Endometrial microvascular endothelial cells (primary cell): Measurements from ENCODE around the gene SSR4. TPM values are rescaled to one million over a fixed set of nuclear protein-coding genes. Genes with fewer than 3 reads are reported as not detected.

Experiments
- in situ Hi-C: cut with HindIII; loops from 2 replicates; pipeline ENCODE4 v1.10.0; 2017; ENCODE audit warnings: low sequenced_read_pairs, low pct_unique_long_range_greater_than_20kb; ENCODE audit errors: inconsistent ontology term
- total RNA-seq: library from RNA; depleted of rRNA; stranded (reverse); fragments of >200 nt; gene quantifications from one replicate; pipeline ENCODE4 v1.2.3, GENCODE V29; 2015; ENCODE audit errors: inconsistent ontology term

SSR4 gene
- total RNA-seq, 1 donor from 2014 or later = 199 TPM

DNA sequence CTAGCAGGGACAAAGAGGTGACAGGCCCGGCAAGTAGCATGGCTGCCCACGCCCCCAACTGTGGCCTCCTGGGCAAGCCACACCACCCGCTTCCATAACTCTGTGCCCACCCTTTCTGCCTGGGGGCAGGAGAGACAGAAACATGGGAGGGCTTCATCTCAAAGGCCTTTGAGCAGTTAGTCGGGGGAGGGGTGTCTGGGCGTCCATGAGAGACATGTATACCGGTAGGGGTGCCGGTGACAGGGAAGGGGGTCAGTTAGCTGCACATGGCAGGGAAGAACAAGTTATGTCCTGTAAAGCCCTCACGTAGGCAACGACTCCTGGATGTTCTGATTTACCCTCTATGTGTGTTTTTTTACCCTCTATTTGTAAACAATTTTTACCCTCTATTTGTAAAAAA, 26.6 kb downstream of the SSR4 start:
- in situ Hi-C loops = no loop called here

GRCh38 chrX:153824348-153824747, 29.9 kb downstream of the SSR4 start:
- in situ Hi-C loops = no loop called here

GRCh38 chrX:153825042-153825441, 30.6 kb downstream of the SSR4 start:
- in situ Hi-C loops = no loop called here

- in situ Hi-C loops = no loop called here
These were observed 32.5 kb downstream of the SSR4 start for GRCh38 chrX:153827016-153827415.

DNA sequence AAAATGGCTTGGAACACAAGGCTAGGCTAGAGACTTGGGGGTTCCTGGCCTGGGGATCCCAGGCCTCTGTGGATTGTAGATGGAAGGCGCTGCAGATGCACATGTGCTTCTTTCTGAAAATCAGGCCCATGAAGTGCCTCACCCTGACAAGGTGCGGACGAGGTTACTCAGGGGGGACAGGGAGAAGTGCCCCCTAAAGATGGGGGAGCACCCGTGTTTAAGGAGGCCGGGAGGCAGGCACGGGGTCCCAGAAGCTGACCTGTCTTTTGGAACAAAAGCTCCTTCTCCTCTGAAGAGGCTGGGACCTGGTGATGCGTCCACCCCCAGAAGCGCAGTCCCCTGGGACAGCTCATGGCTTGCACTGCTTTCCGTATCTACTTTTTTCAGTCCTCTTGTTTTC, 33.4 kb downstream of the SSR4 start:
- in situ Hi-C loops = no loop called here

DNA sequence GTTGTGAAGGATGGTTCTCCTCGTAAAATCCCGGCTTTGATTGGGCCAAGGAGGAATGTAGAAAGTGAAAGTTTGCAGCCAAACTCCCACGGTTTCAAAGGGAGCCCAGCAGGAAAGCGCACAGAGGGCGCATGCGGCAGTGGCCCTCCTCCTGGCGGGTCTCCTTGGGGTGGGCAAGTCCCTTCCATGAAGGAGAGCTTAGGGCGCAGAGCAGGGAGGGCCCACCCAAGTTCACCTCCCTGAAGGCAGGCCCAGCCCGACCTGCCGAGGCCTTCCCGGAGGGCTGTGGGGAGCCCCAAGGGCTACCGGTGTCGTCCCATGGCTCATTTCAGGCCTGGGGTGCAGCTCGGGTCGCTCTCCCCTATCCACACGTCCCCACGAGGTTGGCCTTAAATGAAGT, 33.8 kb downstream of the SSR4 start:
- in situ Hi-C loops = no loop called here

- in situ Hi-C loops = no loop called here
These were observed 34.5 kb downstream of the SSR4 start for GRCh38 chrX:153828723-153829548.

- in situ Hi-C loops = no loop called here
These were observed 35.0 kb downstream of the SSR4 start for GRCh38 chrX:153829549-153829798.

DNA sequence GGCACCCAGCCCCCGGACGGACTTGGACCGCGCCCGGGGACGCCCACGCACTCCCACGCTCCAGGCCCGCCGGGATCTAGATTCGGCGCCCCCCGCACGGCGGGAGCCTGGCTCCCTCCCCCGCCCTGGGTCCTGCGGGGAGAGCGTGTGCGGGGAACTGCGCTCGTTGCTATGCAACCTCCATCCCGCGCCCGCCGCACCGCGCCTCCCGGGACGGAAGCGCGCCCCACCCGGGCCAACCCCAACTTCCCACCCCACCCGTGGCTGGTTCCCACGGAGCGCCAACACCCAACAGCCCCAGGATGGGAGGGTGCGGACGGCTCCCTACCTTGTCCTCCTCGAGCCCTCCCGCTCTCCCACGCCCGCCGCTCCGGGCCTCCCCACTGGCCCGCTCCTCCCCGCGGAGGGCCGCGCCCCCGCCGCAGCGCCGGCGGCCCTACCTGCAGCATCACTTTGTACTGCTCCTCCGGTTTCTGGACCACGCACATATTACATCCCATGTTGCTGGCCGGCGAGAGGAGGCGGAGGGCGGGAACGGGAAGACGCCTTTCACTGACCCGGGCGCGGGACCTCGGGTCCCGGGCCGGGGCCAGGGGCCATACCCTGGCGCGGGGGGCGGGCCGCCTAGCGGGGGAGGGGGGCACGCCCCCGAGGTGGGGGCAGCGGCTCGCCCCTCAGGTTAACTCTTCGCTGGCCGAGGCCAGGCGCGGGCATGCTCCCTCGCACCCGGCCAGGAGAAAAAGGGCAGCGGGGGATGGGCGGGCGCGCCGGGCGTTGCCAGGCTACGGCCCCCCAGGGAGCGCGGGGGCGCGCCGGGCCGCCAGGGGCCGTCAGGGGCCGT, 35.6 kb downstream of the SSR4 start, which contains the start of gene PDZD4:
Gene PDZD4, minus strand, starts transcription at position 746 of the 841 bp plus-strand sequence. Its CDS starts 246 bp downstream, at position 500.
- in situ Hi-C loops = no loop called here

- in situ Hi-C loops = no loop called here
These were observed 36.4 kb downstream of the SSR4 start for GRCh38 chrX:153830640-153831428.

DNA sequence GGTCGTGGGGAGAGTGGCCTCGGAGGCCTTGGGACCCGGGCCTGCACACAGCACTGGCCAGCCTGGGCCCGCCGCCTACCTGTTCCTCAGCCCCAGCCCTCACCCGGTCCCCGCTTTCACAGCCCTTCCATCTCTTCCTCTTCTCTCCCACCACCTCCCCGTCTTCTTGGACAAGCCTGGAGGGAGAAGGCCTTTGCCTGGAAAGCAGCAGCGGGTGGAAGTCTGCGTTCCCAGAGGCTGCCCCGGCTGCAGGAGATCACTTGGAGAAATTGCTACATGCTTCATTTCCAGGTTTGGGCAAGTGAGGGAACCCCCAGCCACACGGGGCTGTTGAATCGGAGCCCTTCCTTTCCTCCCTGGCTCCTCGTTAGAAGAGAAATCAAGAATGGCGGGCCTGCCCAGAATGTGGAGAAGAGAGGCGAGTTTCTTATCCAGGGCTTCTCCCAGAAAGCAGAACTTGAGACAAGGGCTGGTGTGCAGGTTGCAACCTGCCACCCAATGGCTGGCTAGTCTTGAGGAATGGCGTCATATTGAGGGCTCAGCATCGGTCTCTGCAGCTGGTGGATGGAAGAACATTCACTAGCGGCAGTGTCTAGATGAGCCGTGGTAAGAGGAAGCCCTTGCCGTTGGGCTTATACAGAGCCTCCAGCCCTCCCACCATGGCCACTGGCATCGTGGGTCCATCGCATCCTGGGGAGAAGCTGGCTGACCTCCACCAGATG, 37.1 kb downstream of the SSR4 start:
- in situ Hi-C loops = no loop called here

GRCh38 chrX:153832728-153833127, 38.3 kb downstream of the SSR4 start:
- in situ Hi-C loops = no loop called here

DNA sequence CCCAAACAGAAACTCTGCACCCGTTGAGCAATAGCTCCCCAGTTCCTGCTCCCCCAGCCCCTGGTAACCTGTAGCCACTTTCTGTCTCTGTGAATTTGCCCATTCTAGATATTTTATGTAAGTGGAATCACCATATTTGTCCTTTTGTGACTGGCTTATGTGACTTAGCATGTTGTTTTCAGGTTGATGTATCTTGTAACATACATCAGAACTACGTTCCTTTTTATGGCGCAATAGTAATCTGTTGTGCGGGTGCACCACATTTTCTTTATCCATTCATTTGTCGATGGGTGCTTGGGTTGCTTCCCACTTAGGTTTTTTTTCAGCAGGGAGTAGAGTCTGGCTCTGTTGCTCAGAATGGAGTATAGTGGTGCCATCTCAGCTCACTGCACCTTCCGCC, 42.5 kb downstream of the SSR4 start:
- in situ Hi-C loops = no loop called here

GRCh38 chrX:153844509-153845082, 50.1 kb downstream of the SSR4 start:
- in situ Hi-C loops = no loop called here

DNA sequence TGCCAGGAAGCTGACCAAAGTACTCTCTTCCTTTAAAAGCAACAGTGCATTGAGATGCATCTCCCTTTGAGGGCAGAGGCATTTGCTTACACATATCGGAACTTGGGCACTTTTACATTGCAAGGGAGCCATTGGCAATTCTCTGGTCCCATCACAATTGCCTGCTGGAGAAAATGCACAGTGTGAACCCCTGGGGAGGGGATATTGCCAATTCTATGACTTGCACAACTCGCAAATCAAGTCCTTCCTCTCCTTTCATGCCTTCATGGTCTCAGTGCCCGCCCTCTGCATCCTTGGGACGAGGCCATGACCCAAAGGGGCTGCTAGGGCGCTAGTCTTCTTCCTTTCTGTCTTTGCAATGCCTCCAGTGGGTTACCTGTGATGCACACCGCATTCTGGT, 50.7 kb downstream of the SSR4 start:
- in situ Hi-C loops = no loop called here

GRCh38 chrX:153845842-153846241, 51.4 kb downstream of the SSR4 start:
- in situ Hi-C loops = no loop called here
